ENCODE results near the gene SEMA3G.

DNA sequence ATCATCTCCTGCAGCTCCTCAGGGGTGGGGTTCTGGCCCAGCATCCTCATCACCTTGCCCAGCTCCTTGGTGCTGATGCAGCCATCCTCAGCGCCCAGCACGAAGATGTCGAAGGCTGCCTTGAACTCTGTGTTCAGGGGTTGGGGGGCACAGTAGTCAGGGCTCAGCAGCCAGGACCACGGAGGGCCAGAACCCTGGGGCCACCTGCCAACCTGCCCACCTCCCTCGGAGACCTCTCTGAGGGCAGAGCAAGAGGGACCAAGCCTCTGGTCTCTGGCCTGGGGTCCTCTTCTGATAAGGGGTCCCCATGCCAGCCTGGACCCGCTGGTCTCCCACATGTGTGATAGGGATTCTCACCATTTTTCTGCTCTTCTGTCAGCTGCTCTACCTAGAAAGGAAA, 7.2 kb upstream of the SEMA3G start:
- TF ChIP-seq POLR2AphosphoS5 (IDR thresholded peaks at IDR 0.05; ENCODE audit: borderline replicate concordance, low read depth, low read length), result no peak
- TF ChIP-seq FOXP2 (optimal IDR thresholded peaks at IDR 0.05; ENCODE audit: control extremely low read depth, extremely low read length, insufficient read depth), result no peak
